ENCODE measurements around the gene ATXN10.

ATXN10 gene

GRCh38 chr22:45878051-45878781, 206.6 kb downstream of the ATXN10 start:
- no peak overlapping the region for H3K9ac ChIP-seq (ENCODE audit: low read depth, low read length)
- H3K36me3 ChIP-seq (ENCODE audit: insufficient read depth, low read length): no peaks in the 10 kb centered on the region
- H3K4me1 ChIP-seq (ENCODE audit: insufficient read depth, low read length): no peaks in the 10 kb centered on the region
- H3K9me3 ChIP-seq (ENCODE audit: control insufficient read depth, insufficient read depth, low read length): no peaks in the 10 kb centered on the region; the same call in 1 of the 2 replicates

- H3K36me3 ChIP-seq (ENCODE audit: insufficient read depth, low read length): no peaks in the 10 kb centered on the region
- H3K9me3 ChIP-seq (ENCODE audit: control insufficient read depth, insufficient read depth, low read length): no peaks in the 10 kb centered on the region; the same call in 1 of the 2 replicates
- no peaks in the 10 kb centered on the region for H3K4me1 ChIP-seq (ENCODE audit: insufficient read depth, low read length)
- no peak overlapping the region for H3K9ac ChIP-seq (ENCODE audit: low read depth, low read length)
Measured at GRCh38 chr22:45878901-45879551, 207.4 kb downstream of the ATXN10 start.

DNA sequence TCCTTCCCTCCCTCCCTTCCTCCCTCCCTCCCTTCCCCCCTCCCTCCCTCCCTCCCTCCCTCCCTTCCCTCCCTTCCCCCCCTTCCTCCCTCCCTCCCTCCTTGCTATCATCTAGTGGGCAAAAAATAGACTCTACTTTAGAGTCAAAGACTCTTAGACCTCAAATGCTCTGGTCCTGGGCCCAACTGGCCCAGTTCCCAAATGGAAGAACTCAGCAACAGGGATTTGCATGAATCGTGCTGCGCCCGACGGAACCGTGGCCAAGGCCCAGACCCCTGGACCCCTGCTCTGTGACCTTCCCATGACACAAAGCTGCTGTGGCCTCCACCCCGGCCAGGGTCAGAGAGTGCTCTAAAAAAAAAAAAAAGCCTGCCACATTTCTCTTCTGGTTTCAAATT, 207.9 kb downstream of the ATXN10 start:
- Histone ChIP-seq H3K9ac (ENCODE audit: low read depth, low read length) (no peak overlapping the region), H3K4me1 (ENCODE audit: insufficient read depth, low read length) (no peaks in the 10 kb centered on the region), H3K9me3 (ENCODE audit: control insufficient read depth, insufficient read depth, low read length) (no peaks in the 10 kb centered on the region), H3K36me3 (ENCODE audit: insufficient read depth, low read length) (no peaks in the 10 kb centered on the region)

- no peak overlapping the region for H3K9ac ChIP-seq (ENCODE audit: low read depth, low read length)
- H3K36me3 ChIP-seq (ENCODE audit: insufficient read depth, low read length): no peaks in the 10 kb centered on the region
- H3K9me3 ChIP-seq (ENCODE audit: control insufficient read depth, insufficient read depth, low read length): no peaks in the 10 kb centered on the region
- no peaks in the 10 kb centered on the region for H3K4me1 ChIP-seq (ENCODE audit: insufficient read depth, low read length)
Measured at GRCh38 chr22:45880091-45880715, 208.6 kb downstream of the ATXN10 start.

DNA sequence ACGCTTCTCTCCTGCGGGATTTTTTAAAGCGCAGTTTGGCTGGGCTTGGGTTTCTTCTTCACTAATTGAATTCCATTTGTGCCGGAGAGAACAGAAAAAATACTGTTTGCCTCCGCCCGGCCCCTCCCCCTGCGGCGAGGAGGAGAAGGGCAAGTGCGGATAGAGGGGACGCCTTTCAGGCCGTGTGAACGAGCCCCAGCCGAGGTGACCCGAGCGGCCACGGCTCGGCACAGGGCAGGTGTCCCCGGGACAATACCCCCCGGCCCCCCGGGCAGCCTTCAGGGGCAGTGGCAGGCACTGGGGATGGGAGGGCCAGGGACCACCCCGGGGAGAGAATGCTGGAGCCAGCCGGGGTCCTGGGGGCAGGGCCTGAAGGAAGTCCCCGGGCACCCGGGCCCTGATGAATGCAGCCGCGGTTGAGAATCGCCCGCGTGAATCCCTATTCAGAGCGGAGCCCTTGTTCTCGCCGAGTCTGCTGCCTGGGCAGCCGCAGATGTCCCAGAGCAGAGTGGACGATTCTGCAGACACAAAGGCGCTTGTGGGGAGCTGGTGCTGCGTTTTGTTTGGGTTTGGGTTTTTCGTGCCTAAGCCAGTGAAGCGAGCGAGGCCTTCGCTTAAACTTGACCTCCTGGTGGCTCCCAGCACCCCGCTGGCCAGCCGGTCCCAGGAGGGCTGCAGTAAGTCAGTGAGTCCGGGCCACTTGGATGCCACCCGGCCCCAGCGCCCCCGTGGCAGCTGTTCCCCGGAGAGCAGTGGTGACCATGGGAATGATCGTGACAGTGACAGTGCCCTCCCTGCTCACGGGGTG, 209.3 kb downstream of the ATXN10 start:
- Histone ChIP-seq H3K9ac (ENCODE audit: low read depth, low read length) (no peak overlapping the region), H3K9me3 (ENCODE audit: control insufficient read depth, insufficient read depth, low read length) (no peaks in the 10 kb centered on the region), H3K36me3 (ENCODE audit: insufficient read depth, low read length) (no peaks in the 10 kb centered on the region), H3K4me1 (ENCODE audit: insufficient read depth, low read length) (no peaks in the 10 kb centered on the region)

- Histone ChIP-seq H3K9me3 (ENCODE audit: control insufficient read depth, insufficient read depth, low read length) (no peaks in the 10 kb centered on the region), H3K9ac (ENCODE audit: low read depth, low read length) (no peak overlapping the region), H3K4me1 (ENCODE audit: insufficient read depth, low read length) (no peaks in the 10 kb centered on the region), H3K36me3 (ENCODE audit: insufficient read depth, low read length) (no peaks in the 10 kb centered on the region)
Measured at GRCh38 chr22:45881524-45881875, 209.9 kb downstream of the ATXN10 start.

DNA sequence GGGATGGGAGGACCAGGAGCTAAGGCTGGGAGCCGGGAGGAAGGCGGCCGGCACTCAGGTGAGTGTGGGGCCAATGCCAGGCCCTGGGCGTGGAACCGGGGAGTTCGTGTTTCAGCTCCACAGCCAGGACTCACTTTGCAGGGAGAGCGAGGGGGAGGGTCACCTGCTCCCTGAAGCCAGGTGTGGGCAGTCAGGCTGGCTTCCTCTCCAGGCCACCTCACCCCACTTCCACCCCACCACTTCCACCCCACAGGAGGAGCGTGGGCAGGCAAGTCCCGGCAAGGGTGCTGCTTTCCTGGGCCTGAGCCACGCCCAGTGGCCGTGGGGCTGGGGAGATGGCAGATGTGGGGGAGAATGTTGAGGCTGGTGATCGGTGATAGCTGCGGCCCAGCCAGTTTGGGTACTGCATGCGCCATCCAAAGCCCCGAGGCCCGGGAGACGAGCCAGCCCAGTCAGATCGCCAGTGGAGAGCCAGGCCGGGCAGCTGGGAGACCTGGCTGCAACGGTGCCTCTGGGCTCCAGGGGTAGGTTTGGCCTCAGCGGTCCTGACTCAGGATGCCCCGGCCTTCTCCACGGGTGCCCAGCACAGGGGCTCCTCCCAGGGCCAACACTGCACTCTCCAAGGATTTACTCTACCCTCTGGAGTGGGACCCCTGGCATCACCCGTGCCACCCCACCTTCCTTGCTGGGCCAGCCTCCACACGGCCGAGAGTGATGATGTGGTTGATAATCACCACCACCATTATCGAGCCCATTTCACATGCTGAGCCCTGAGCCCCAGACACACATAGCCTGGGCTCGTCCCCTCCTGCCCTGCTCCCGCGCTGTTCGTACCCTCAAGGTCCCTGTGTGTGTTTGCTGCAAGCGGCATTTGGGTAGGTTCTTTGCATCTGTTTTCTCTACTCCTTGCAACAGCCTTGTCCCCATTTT, 211.5 kb downstream of the ATXN10 start:
- Histone ChIP-seq H3K4me1 (ENCODE audit: insufficient read depth, low read length) (no peaks in the 10 kb centered on the region), H3K9me3 (ENCODE audit: control insufficient read depth, insufficient read depth, low read length) (no peaks in the 10 kb centered on the region), H3K36me3 (ENCODE audit: insufficient read depth, low read length) (no peaks in the 10 kb centered on the region), H3K9ac (ENCODE audit: low read depth, low read length) (no peak overlapping the region)

DNA sequence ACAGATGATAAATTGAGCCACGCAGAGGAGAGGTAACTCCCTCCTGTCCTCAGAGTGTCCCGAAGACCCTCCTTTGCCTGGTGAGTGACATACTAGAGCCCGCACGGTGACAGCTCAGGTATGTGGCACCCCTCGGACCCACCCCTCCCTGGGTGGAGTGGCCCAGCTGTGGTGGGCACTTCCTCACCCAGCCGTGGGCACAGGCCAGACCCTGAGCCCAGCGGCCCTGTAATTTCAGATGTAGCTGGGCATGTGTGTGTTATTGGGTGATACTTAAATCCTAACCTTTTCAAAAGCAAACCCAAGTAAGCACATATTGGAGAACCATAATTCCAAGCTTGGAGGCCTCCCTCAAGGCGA, 212.2 kb downstream of the ATXN10 start:
- no peaks in the 10 kb centered on the region for H3K9me3 ChIP-seq (ENCODE audit: control insufficient read depth, insufficient read depth, low read length)
- no peaks in the 10 kb centered on the region for H3K4me1 ChIP-seq (ENCODE audit: insufficient read depth, low read length)
- H3K9ac ChIP-seq (ENCODE audit: low read depth, low read length): no peak overlapping the region
- H3K36me3 ChIP-seq (ENCODE audit: insufficient read depth, low read length): no peaks in the 10 kb centered on the region

GRCh38 chr22:45884201-45885062, 212.8 kb downstream of the ATXN10 start:
- Histone ChIP-seq H3K9ac (ENCODE audit: low read depth, low read length) (no peak overlapping the region), H3K4me1 (ENCODE audit: insufficient read depth, low read length) (no peaks in the 10 kb centered on the region), H3K36me3 (ENCODE audit: insufficient read depth, low read length) (no peaks in the 10 kb centered on the region), H3K9me3 (ENCODE audit: control insufficient read depth, insufficient read depth, low read length) (no peaks in the 10 kb centered on the region)

DNA sequence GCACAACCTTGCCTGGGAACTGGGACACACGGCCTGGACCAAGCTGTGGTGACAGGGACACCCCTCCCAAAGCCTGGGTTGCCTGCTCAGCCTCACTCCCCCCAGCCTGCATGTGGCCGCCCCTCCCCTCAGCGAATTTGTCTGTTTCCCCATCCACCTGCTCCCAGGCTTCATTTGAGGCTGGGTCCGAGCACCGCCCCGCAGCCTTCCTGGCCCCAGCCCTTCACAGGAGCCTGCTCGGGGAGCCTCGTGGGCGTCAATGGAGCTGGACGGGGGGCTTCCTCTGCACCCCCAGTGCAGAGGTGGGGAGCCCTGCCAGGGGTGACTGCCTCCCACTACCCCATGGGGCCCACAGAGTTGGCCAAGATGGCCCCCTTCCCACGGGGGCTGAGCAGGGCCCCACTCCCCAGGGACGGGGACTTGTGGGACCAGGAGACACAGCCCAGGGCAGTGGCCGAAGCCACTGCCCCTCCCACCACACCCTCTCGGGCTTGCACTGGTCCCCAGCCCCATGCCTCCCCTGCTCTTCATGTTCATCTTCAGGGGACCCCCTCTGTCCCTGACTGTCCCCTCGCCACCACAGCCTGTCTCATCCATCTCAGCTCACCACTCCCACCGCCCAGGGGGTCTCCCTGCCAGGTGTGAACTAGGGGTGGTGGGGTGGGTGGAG, 213.7 kb downstream of the ATXN10 start:
- no peaks in the 10 kb centered on the region for H3K36me3 ChIP-seq (ENCODE audit: insufficient read depth, low read length)
- H3K9ac ChIP-seq (ENCODE audit: low read depth, low read length): no peak overlapping the region
- H3K9me3 ChIP-seq (ENCODE audit: control insufficient read depth, insufficient read depth, low read length): no peaks in the 10 kb centered on the region
- H3K4me1 ChIP-seq (ENCODE audit: insufficient read depth, low read length): no peaks in the 10 kb centered on the region

- Histone ChIP-seq H3K4me1 (ENCODE audit: insufficient read depth, low read length) (no peaks in the 10 kb centered on the region), H3K9ac (ENCODE audit: low read depth, low read length) (no peak overlapping the region), H3K9me3 (ENCODE audit: control insufficient read depth, insufficient read depth, low read length) (no peaks in the 10 kb centered on the region), H3K36me3 (ENCODE audit: insufficient read depth, low read length) (no peaks in the 10 kb centered on the region)
Measured at GRCh38 chr22:45885941-45886395, 214.3 kb downstream of the ATXN10 start.

- Histone ChIP-seq H3K9me3 (ENCODE audit: control insufficient read depth, insufficient read depth, low read length) (no peaks in the 10 kb centered on the region), H3K4me1 (ENCODE audit: insufficient read depth, low read length) (no peaks in the 10 kb centered on the region), H3K36me3 (ENCODE audit: insufficient read depth, low read length) (no peaks in the 10 kb centered on the region), H3K9ac (ENCODE audit: low read depth, low read length) (no peak overlapping the region)
Measured at GRCh38 chr22:45886540-45886939, 214.9 kb downstream of the ATXN10 start.

Data from ES-I3 (cell line).